ENCODE data around the gene CPB1. TPM values are rescaled to one million over a fixed set of nuclear protein-coding genes. Genes with fewer than 3 reads are reported as not detected.

Gene CPB1
- total RNA-seq, 1 experiment from 2014 or later = not detected

GRCh38 chr3:148809835-148810234 is 17.8 kb upstream of the CPB1 start:
- TF ChIP-seq EZH2 (IDR thresholded peaks at IDR 0.05; ENCODE audit: low read length, unreplicated experiment) (no peak), EZH2phosphoT487 (IDR thresholded peaks at IDR 0.05; ENCODE audit: borderline replicate concordance, low read length) (no peak), CTCF (conservative IDR thresholded peaks at IDR 0.05; ENCODE audit: low read depth, low read length) (no peak)

GRCh38 chr3:148815316-148816110 is 12.1 kb upstream of the CPB1 start:
- Histone ChIP-seq H3K9me3 (ENCODE audit: low read length) (no peaks in the 10 kb centered on the region), H3K4me2 (ENCODE audit: low read length) (no peak overlapping the region), H3K4me3 (ENCODE audit: low read length) (no peak overlapping the region), H3K36me3 (ENCODE audit: low read depth, low read length) (no peaks in the 10 kb centered on the region), H3K79me2 (ENCODE audit: low read length) (no peaks in the 10 kb centered on the region), H3K9me2 (replicated peaks; ENCODE audit: low read length) (no peaks in the 10 kb centered on the region), H3F3A (ENCODE audit: low read length, unreplicated experiment) (no peaks in the 10 kb centered on the region), H4K20me1 (ENCODE audit: low read length) (no peaks in the 10 kb centered on the region), H3K27me3 (ENCODE audit: low read length) (peaks cover 75% of the 10 kb centered on the region), H2AFZ (ENCODE audit: low read length) (no peak overlapping the region), H3K27ac (ENCODE audit: low read length) (no peak overlapping the region), H3K9ac (ENCODE audit: low read length) (no peak overlapping the region), H3K4me1 (ENCODE audit: insufficient read depth, low read length) (no peaks in the 10 kb centered on the region)
- ChIA-PET CTCF (no interaction called here), POLR2A (ENCODE audit: unreplicated experiment) (no interaction called here)
- no peak for ATAC-seq
- intact Hi-C loops (cut with micrococcal nuclease) = no loop called here
- BruUV-seq (replicated peaks) = no TSS peak
- no peak for TF ChIP-seq CTCF (conservative IDR thresholded peaks at IDR 0.05; ENCODE audit: low read depth, low read length)
- no peak for TF ChIP-seq EZH2 (IDR thresholded peaks at IDR 0.05; ENCODE audit: low read length, unreplicated experiment)
- no peak for TF ChIP-seq EZH2phosphoT487 (IDR thresholded peaks at IDR 0.05; ENCODE audit: borderline replicate concordance, low read length)
- no peak for DNase-seq

More at GRCh38 chr3:148809835-148810234, 17.8 kb upstream of the CPB1 start:
- Histone ChIP-seq H3K9ac (ENCODE audit: low read length) (no peak overlapping the region), H3K9me3 (ENCODE audit: low read length) (no peaks in the 10 kb centered on the region), H3F3A (ENCODE audit: low read length, unreplicated experiment) (no peaks in the 10 kb centered on the region), H3K36me3 (ENCODE audit: low read depth, low read length) (no peaks in the 10 kb centered on the region), H3K4me1 (ENCODE audit: insufficient read depth, low read length) (no peaks in the 10 kb centered on the region), H3K27ac (ENCODE audit: low read length) (no peak overlapping the region), H3K9me2 (replicated peaks; ENCODE audit: low read length) (no peaks in the 10 kb centered on the region), H3K4me2 (ENCODE audit: low read length) (no peak overlapping the region), H4K20me1 (ENCODE audit: low read length) (no peaks in the 10 kb centered on the region), H3K79me2 (ENCODE audit: low read length) (no peaks in the 10 kb centered on the region), H2AFZ (ENCODE audit: low read length) (no peak overlapping the region), H3K27me3 (ENCODE audit: low read length) (peaks cover 60% of the 10 kb centered on the region), H3K4me3 (ENCODE audit: low read length) (no peak overlapping the region)
- no peak for DNase-seq
- no TSS peak for BruUV-seq (replicated peaks)
- intact Hi-C loops (cut with micrococcal nuclease) = no loop called here
- no peak for ATAC-seq
- POLR2A ChIA-PET (ENCODE audit: unreplicated experiment) = no interaction called here
- CTCF ChIA-PET = no interaction called here

GRCh38 chr3:148816427-148816826 is 11.2 kb upstream of the CPB1 start:
- H3K27me3 ChIP-seq (ENCODE audit: low read length) = peaks cover 73% of the 10 kb centered on the region
- no peaks in the 10 kb centered on the region for H3F3A ChIP-seq (ENCODE audit: low read length, unreplicated experiment)
- no peak overlapping the region for H3K4me2 ChIP-seq (ENCODE audit: low read length)
- ATAC-seq = no peak
- H3K4me1 ChIP-seq (ENCODE audit: insufficient read depth, low read length) = no peaks in the 10 kb centered on the region
- no peak for DNase-seq
- BruUV-seq (replicated peaks) = no TSS peak
- intact Hi-C loops (cut with micrococcal nuclease) = no loop called here
- no peak overlapping the region for H3K4me3 ChIP-seq (ENCODE audit: low read length)
- no peaks in the 10 kb centered on the region for H3K36me3 ChIP-seq (ENCODE audit: low read depth, low read length)
- no peaks in the 10 kb centered on the region for H3K9me3 ChIP-seq (ENCODE audit: low read length)
- H3K79me2 ChIP-seq (ENCODE audit: low read length) = no peaks in the 10 kb centered on the region
- no peak overlapping the region for H3K27ac ChIP-seq (ENCODE audit: low read length)
- no peak overlapping the region for H3K9ac ChIP-seq (ENCODE audit: low read length)
- CTCF ChIA-PET = no interaction called here
- POLR2A ChIA-PET (ENCODE audit: unreplicated experiment) = no interaction called here
- no peaks in the 10 kb centered on the region for H3K9me2 ChIP-seq (replicated peaks; ENCODE audit: low read length)
- H2AFZ ChIP-seq (ENCODE audit: low read length) = no peak overlapping the region
- no peaks in the 10 kb centered on the region for H4K20me1 ChIP-seq (ENCODE audit: low read length)
- TF ChIP-seq EZH2 (IDR thresholded peaks at IDR 0.05; ENCODE audit: low read length, unreplicated experiment) (no peak), CTCF (conservative IDR thresholded peaks at IDR 0.05; ENCODE audit: low read depth, low read length) (no peak), EZH2phosphoT487 (IDR thresholded peaks at IDR 0.05; ENCODE audit: borderline replicate concordance, low read length) (no peak)

Measured in PC-3 (cell line).